LHCN-M2 (cell line): ENCODE data around the gene DGKZ. TPM values are rescaled to one million over a fixed set of nuclear protein-coding genes. Genes with fewer than 3 reads are reported as not detected.
"Not testable (repeated sequence)": the region's sequence is repeated elsewhere in the genome, so short reads cannot be mapped to it uniquely, and the experiment has no call there.

Source experiments
- DNase-seq: peaks from one replicate; pipeline ENCODE4 v3.0.0-alpha.2; 2012; ENCODE audit warnings: low read depth
- polyA plus RNA-seq: library from polyadenylated mRNA; unstranded; fragments of >200 nt; gene quantifications from one replicate; pipeline ENCODE4 v1.2.1, GENCODE V29; 2012; ENCODE audit warnings: missing spikeins
- total RNA-seq: library from RNA; depleted of rRNA; stranded (reverse); fragments of >200 nt; gene quantifications from 2 replicates; pipeline ENCODE4 v1.2.3, GENCODE V29; 2014; rRNA removed

Gene DGKZ
- total RNA-seq: 69.7 and 92.5 TPM in 2 replicates
- 50.2 TPM for polyA plus RNA-seq

GRCh38 chr11:46346886-46347636 lies at the start of gene DGKZ:
Gene DGKZ, plus strand, starts transcription at chr11:46347463. Its CDS starts 197 bp downstream, at chr11:46347660.
- DNase-seq: peak; percentile 71

GRCh38 chr11:46298699-46299433 lies 48.4 kb upstream of the DGKZ start:
- DNase-seq: peak; percentile 86

- no peak for DNase-seq
Observed at GRCh38 chr11:46299451-46299961, 47.8 kb upstream of the DGKZ start.

GRCh38 chr11:46300270-46300669 lies 47.0 kb upstream of the DGKZ start:
- no peak for DNase-seq

- no peak for DNase-seq
Observed at GRCh38 chr11:46302866-46303265, 44.4 kb upstream of the DGKZ start.

GRCh38 chr11:46304036-46304435 lies 43.2 kb upstream of the DGKZ start:
- DNase-seq: not testable (repeated sequence)

- no peak for DNase-seq
Observed at GRCh38 chr11:46304605-46305179, 42.6 kb upstream of the DGKZ start.

- DNase-seq: no peak
Observed at GRCh38 chr11:46305295-46305694, 42.0 kb upstream of the DGKZ start.

GRCh38 chr11:46306296-46306853 lies 40.9 kb upstream of the DGKZ start:
- peak; percentile 66 for DNase-seq

- no peak for DNase-seq
Observed at GRCh38 chr11:46307369-46307768, 39.9 kb upstream of the DGKZ start.

GRCh38 chr11:46307785-46308341 lies 39.4 kb upstream of the DGKZ start:
- DNase-seq: no peak

GRCh38 chr11:46308631-46309419 lies 38.4 kb upstream of the DGKZ start:
- peak; percentile 60 for DNase-seq

- DNase-seq: no peak
Observed at GRCh38 chr11:46309814-46310259, 37.4 kb upstream of the DGKZ start.

- peak; percentile 80 for DNase-seq
Observed at GRCh38 chr11:46315033-46315738, 32.1 kb upstream of the DGKZ start.

- no peak for DNase-seq
Observed at GRCh38 chr11:46315783-46316563, 31.3 kb upstream of the DGKZ start.

GRCh38 chr11:46319074-46319453 lies 28.2 kb upstream of the DGKZ start:
- no peak for DNase-seq

GRCh38 chr11:46321757-46322156 lies 25.5 kb upstream of the DGKZ start:
- no peak for DNase-seq

- DNase-seq: peak; percentile 42
Observed at GRCh38 chr11:46322759-46323158, 24.5 kb upstream of the DGKZ start.

GRCh38 chr11:46326813-46327416 lies 20.3 kb upstream of the DGKZ start:
- DNase-seq: no peak
